ENCODE results near the gene MUS81. TPM values are rescaled to one million over a fixed set of nuclear protein-coding genes. Genes with fewer than 3 reads are reported as not detected.
A peak's percentile ranks its signal among the peaks of the same experiment; 100 is the strongest.

Gene MUS81
- total and polyA plus RNA-seq, 9 of the 15 experiments (the other 6 are each of a cell fraction or from before 2014, with no cell fraction given): 13.4 to 118 (median 53.7) TPM

DNA sequence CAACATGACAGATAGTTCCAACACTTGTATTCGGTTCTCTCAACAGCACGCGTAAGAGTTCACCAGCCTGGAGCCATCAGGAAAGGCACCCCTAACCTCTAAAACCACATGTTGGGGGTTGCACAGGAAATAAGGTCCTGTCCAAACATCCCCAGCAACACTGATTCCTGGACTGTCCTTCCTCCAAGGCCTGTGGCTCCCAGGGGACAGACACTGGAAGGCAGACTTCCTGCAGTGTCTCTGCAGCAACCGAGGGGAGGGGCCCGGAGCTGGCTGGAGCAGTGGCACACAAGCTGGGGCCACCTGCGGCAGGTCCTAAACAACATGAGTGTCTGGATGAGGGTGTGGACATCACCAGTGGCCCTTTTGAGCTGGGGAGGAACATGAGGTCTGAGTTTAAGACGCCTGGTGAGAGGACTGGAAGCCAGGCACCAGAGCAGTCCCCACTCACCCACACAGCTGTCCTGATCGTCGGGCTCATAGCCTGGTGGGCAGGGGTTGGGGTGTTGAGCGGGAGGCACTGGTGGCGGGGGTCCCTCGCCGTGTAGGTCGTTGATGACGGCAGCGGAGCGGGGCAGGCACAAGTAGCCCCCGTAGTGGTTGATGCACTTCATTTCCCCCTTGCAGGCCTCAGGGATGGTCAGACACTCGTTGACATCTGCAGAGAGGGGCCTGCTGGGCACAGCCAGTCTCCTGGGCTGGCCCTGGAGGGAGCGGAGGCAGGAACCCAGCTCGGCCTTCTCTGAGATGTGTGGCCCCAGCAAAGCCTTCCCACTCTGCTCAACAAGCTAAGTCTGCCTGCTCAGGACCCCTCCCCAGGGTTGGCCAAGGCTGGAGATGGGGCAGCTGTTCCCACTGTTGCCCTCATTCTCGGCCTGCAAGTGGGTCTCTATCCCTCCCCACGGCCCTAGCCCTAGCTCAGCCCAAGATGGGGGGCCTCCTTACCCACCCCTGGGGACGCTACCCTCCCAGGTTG, 10.8 kb downstream of the MUS81 start (continued):
- TF ChIP-seq MGA (IDR thresholded peaks at IDR 0.05): no peak
- peak; percentile 60; the same call in 1 of the 2 replicates for TF ChIP-seq ZBTB1 (CRISPR knock-in tag; IDR thresholded peaks at IDR 0.05; ENCODE audit: borderline replicate concordance, low read depth)
- peak; percentile 45; the same call in 1 of the 2 replicates for TF ChIP-seq POLR2G (IDR thresholded peaks at IDR 0.05; ENCODE audit: low read depth, low read length)
- TF ChIP-seq HNRNPK (IDR thresholded peaks at IDR 0.05; ENCODE audit: low read depth, low read length, poor library complexity, severe bottlenecking): no peak
- no peak for TF ChIP-seq BRD9 (IDR thresholded peaks at IDR 0.05; ENCODE audit: low read depth, partially characterized antibody)
- no peak for TF ChIP-seq ZBTB34 (CRISPR knock-in tag; IDR thresholded peaks at IDR 0.05)
- TF ChIP-seq CHD1 (IDR thresholded peaks at IDR 0.05; ENCODE audit: low read length): no peak
- no peak for TF ChIP-seq DLX4 (CRISPR knock-in tag; IDR thresholded peaks at IDR 0.05)
